ENCODE measurements around the gene RABGGTA.
"Not testable (repeated sequence)": the region's sequence is repeated elsewhere in the genome, so short reads cannot be mapped to it uniquely, and the experiment has no call there.

RABGGTA gene

DNA sequence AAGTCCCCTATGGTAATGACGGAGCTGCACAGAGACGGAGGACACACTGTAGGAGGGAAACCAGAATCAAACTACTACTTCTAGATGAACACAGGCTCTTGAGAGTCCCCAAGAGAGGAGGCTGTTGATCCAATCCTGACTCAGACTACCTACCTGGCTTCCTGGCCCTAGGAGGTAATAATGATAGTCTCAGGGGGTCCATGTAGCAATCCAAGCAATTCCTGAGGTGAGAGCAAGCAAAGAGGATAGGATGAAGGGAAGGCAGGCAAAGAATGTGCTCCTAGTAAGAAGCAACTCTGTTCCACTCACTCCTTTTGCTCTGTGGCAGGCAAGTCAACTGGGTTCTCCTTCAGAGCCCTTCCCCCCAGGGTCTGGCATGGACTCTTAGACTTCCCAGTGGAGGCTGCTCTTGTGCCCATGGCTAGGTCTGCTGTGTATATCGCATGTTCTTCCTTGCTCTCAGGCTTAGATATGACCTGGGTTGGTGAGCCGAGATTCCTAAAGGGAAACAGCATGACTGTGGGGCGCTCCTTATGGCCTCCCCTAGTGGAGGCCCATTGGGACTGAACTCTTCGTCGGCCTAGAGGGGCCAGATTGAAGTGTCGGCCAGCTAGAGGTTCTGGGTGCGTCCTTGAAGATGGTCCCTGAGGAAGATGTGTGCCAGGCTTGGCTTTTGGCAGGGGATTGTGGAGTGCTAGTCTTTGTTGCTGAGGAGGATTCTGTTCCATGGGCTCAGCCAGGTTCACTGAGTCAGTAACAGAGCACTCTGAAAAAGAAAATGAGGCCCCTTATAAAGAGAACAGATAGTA is 31.1 kb downstream of the RABGGTA start:
- no peak for FAIRE-seq

DNA sequence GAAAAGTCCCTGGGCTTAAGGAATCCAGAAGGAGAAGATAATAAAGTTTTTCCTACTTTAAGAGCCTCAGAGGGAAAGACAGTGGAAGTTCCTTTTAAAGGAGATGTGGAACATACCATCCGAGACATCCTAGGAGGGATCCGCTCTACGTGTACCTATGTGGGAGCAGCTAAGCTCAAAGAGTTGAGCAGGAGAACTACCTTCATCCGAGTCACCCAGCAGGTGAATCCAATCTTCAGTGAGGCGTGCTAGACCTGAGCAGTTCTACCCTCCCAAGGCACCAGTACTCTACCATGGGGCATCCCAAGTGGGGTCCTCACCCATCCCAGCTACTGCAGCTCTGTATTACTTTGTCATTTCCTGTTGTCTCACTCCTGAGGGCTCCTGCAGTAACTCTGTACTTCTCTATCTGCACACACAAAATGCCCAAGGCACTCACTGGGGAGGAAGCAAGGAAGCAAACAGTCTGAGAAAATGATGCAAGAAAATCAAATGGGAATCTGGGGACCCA is 32.8 kb downstream of the RABGGTA start:
- no peak for FAIRE-seq

DNA sequence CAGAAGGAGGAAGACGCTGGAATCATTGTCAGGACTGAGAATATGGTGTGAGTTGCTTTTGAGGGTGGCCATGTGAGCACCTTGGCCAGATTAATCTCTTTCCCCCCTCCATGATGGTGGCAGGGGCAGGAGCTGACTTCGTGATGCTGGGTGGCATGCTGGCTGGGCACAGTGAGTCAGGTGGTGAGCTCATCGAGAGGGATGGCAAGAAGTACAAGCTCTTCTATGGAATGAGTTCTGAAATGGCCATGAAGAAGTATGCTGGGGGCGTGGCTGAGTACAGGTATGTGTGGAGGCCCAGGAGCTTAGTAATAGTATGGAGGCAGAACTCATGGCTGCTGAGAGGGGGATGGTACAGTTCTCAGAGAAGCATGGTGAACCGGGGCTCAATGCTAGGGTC is 33.3 kb downstream of the RABGGTA start:
- no peak for FAIRE-seq

DNA sequence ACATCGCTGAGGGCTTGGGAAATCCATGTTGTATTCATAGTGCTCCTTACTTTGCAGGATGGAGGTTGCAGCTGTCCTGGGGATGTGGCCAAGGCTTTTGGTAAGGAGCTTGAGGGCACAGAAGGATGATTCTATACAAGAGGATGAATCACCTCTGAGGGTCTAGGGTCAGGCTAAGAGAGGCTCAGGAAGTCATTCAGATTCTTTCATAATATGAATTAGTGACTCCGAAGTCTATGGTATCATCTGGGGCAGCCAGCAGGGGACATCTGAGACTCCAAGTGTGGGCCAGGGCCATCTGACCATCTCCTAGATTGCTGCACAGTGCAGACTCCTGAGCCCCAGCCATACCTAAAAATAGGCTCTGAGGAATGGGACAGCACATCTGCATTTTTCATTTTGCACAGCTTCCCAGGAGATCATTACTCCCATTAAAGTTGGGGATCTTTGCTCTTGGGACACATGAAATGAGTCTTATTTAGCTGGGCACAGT is 33.9 kb downstream of the RABGGTA start:
- no peak for FAIRE-seq

DNA sequence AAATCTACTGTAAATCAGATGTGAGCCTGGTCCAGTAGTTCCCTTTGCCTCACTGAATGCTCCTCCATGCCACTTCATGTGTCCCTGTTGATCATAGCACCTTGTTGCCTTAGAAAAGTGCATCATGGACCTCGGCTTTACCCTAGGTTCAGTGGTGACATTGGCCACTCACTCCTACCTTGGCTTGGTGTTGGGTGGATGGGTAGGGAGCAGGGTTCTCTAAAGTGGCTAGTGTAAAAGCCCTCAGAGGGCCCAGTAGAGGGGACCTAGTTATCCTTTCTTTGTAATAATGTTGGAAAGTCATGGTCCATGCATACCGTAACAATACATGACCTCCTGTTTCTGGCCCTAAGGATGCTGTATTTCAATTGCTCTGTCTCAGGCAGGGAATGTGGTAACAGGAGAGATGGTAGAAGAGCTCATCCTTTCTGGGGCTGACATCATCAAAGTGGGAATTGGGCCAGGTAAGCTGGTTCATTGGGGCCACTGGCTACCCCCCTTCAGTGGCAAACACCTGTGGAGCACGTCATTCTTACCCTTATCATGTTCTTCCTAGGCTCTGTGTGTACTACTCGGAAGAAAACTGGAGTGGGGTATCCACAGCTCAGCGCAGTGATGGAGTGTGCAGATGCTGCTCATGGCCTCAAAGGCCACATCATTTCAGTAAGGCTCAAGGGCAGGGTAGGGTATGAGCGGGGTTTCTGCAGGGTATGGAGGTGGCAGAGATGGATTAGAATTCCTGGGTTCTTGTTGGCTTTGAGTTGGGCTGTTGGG is 34.5 kb downstream of the RABGGTA start:
- no peak for FAIRE-seq

DNA sequence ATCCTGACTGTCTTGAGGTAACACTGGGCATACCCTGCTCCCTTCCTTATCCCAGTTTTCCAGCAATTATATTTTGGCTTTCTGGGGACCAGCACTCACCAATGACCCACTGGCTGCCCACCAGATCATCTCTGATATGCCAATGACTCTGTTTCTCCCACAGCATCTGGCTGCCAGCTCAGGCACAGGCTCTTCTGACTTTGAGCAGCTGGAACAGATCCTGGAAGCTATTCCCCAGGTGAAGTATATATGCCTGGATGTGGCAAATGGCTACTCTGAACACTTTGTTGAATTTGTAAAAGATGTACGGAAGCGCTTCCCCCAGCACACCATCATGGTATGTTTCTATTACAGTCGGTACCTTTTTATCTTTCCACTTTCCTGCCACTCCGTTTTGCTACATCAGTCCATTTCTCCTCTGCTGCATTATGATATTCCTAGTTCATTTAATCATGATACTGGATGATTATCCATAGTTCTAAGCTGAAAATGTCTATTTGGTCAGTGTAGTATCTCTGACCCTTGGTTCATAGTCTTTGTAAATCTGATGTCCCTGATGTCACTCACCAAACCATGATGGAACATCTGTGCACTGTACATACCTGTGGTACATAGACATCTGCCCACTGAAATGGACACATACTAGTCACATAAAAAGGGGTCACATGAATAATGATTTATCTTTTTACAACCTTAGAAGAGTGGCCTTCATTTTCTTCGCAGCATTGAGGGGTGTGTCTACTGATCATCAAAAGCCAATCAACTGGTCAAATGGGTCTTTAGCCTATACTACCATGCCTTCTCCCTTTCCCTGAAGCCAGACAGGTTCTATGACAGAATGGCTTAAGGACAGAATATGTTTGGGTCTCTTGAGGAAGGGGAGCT is 35.4 kb downstream of the RABGGTA start:
- no peak for FAIRE-seq

DNA sequence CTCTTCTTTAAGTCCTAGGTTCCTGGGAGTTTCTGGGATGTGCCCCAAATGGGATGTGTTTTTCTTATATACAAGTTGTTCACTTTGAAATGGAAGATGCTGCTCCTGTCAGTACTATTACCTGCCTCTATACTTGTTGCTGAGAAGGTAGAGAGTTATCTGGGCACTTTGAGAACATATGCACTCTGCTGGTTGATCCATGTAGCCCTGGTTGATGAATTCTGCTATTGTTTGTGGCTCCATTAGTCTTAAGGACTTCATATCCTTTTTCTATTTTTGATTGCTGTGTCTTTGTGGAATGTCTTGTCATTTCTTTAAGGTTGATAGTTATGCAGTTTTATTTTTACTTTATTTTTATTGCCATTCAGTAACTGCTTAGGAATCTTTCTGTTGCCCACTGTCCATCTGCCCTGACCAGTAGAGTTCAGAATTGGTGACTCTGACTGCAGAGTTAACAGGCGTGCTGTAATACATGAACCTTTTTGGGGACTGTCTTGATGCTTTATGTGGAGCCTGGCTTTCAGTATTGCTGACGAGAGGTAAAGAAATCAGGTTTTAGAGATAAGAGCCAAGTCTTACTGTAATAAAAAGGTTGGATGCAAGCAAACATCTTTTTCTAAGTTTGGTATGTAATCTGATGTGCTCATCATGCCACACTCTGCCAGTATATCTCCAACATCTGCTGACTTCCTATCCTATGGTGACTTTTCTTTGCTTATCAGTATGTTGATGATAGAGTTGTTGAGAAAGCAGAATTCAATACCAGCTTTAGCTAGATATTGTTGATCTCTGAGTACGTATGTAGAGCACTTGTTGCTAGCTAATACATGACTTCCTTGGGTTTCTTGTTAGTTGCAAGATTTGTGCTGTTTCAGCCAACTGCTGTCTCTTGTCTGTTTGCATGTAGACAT is 37.0 kb downstream of the RABGGTA start:
- no peak for FAIRE-seq

DNA sequence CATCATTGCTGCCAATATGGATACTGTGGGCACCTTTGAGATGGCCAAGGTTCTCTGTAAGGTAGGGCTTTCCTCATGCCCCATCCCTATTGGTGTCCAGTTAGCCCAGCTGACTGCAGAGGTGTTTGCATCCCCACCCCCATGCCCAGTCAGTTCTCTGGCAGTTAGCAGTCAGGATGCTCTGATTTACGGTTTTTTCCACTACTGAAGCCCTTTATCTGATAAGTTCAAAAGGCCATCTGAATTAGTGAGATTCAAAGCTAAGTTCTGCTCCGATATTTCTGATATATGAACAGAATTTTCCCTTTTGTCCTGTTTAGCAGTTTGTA is 37.9 kb downstream of the RABGGTA start:
- no peak for FAIRE-seq

DNA sequence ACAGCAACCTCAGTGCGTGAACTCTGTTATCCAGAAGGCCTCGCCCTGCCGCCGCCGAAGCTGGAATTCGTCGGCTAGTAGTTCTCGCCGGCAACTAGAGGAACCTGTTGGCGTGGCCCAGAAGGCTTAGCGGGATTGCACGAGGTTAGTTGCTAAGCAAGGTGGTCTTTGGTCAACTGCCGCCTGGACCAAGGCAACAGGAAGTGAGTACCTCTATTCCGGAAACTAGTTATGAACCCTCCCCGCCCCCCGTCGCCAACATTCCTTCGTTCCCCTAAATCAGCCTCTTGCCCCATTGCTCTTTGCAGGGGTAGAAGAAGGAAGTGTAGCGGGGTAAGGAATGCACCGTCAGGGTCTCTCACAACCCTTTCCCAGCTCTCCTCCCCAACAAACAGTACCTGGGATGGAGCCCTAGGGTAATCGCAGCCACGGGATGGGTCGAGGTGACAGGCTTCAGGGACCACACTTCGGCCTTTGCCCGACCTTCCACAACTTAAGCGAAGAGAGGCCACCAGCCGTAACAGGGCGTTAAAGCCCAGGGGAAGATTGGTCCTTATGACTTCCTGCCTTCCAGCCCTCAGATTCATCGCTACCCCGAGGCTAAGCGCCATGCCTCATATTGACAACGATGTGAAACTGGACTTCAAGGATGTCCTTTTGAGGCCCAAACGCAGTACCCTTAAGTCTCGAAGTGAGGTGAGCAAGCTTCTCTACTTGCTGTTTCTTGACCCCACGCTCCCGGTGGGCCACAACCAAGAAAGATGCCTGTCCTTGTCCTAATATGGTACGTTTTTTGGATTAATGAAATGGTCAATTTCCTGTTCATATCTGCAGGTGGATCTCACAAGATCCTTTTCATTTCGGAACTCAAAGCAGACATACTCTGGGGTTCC is 38.5 kb downstream of the RABGGTA start, which contains the start of gene GMPR2:
TSS of gene GMPR2 (plus strand) at position 285 of the 893 bp plus-strand sequence. CDS start at position 610, 325 bp downstream.
- FAIRE-seq: no peak

DNA sequence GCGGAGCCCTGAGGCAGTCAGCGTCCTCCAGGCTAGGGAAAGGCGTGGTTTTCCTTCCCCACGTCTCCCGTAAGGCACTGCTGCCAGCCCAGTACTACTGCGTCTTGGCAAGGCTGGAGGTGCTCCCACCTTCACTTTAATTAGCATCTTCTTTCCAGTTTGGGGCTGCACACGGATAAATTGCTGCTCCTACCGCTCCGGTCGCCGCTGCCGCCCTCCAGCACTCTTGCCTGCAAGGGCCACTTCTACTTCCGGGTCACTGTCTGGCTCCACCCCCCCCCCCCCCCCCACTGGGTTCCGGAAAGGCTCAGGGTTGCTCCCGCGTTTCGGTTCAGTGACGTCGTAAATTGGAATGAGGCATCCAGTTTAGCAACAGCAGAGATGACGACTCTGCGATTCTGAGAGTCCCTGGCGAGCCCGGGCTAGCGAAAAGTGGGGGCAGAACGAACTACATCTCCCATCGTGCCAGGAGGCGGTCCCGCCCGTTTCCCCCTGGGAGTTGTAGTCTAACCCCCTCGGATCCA is 39.2 kb downstream of the RABGGTA start, which contains the start of gene NEDD8:
TSS of gene NEDD8 (minus strand) at position 247 of the 524 bp plus-strand sequence. CDS start at position 147, 100 bp downstream.
- FAIRE-seq: no peak

DNA sequence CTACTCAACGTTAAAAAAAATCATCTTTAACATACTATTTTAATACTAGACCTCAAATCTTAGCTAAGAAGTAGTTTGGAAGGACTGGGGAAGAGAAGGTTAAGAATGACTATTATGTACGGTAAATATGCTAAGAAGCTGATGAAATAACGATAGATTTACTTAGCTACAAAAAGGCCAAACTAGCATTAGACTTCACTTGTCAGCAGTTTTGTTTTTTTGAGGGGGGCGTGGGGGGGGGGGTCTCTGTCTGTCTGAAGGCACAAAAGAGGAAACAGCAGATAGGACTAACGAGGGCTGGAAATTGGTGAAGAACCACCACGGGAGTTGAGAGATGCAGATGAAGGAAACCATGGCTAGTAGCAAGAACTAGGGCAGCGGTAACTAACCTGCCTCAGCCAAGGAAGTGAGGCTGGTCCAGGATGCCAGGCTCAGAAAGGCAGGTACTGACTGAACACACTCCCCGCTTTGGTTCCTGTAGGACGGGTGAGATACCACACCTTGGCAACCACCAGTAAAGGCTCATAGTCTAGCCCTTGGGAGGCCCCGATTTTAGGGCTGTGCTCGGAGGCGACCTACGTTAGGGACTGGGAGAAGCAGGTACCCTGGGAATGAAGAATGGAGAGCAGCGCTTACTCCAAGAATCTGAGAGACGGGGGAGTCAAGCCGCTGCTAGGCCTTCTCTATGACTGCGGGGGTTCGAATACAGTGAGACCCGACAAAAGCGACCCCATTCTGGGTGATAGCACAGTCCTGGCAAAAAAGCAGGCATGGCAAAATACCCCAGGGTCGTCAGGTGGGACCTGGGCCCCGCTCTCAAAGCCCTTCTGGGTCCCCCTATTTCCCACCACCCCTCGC is 39.9 kb downstream of the RABGGTA start:
- FAIRE-seq: no peak

DNA sequence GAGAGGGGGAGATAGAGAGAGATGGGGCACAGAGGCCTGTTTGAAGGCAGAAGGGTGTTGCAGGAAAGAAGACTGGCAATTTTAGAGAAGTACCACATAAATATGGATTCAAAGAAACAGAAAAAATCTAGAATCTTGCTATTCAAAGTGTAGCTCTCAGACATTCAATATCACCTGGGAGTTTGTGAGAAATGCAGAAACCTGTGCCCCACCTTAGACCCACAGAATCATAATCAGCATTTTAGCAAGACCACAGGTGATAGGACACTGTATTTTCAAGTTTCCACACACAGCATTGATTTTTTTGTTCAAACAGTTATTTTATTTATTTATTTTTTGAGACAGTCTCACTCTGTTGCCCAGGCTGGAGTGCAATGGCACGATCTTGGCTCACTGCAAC is 42.5 kb downstream of the RABGGTA start:
- no peak for FAIRE-seq

DNA sequence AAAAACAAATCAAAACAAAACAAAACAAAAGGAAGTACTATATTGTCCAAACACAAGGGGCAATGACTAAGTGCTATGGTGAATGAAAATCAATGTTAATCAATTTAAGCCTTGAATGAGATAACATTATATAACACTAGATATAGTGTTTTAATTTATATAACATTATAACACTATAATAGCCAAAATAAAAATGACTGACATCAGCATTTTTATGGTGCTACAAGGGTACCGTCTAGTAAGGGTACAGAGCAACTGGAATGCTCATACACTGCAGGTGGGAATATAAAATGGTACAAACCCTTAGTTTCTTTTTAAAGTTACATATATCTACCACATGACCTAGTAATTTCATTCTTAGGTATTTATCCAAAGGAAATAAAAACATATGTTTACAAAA is 44.9 kb downstream of the RABGGTA start:
- no peak for FAIRE-seq

DNA sequence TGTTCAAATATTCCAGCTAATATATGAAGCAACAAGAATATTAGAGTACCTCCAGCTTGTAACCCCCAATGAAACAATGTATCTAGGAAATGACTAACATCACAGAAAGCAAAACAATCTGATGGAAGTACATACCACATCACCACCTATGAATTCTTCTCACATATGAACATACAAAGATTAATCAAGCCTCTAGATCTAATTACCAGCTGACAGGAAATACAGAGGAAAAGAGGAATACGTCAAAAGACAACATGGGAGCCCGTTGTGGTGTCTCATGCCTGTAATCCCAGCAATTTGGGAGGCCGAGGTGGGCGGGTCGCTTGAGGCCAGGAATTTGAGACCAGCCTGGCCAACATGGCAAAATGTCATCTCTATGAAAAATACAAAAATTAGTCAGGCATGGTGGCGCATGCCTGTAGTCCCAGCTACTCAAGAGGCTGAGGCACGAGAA is 46.8 kb downstream of the RABGGTA start:
- no peak for FAIRE-seq

DNA sequence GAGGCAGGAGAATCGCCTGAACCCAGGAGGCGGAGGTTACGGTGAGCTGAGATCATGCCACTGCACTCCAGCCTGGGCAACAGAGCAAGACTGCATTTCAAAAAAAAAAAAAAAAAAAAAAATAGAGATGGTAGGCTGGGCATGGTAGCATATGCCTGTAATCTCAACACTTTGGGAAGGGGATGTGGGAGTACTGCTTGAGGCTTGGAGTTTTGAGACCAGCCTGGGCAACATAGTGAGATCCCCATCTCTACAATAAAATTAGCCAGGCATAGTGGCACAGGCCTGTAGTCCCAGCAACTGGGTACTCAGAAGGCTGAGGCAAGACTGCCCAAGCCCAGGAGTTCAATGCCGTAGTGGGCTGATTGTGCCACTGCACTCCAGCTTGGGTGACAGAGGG is 48.4 kb downstream of the RABGGTA start:
- not testable (repeated sequence) for FAIRE-seq

DNA sequence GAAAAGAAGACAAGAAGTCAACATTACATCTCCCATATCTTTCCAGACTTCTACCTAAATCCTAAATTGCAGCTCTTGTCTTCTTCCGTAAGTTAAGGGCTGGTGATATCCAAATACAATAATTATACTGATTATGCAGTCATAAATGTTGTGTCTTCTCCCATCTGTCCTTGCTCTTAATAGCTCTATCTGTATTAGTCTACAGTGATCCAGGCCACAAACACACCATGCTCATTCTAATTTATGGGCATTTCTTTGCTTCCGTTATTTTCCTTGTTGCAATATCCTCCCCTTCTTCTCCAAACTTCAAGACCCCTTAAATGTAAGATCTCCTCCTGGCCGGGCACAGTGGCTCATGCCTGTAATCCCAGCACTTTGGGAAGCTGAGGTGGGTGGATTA is 51.9 kb downstream of the RABGGTA start:
- no peak for FAIRE-seq

DNA sequence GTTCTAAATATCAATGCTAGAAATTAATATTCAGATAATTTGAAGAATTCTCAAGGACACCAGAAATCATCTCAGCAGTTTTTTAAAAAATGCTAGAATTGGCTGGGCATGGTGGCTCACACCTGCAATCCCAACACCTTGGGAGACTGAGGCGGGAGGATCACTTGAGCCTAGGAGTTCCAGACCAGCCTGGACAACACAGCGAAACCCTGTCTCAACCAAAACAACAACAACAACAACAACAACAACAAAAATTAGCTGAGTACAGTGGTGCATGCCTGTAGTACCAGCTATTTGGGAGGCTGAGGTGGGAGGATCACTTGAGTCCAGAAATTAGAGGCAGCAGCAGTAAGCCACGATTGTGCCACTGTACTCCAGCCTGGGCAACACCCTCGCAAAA is 52.3 kb downstream of the RABGGTA start:
- FAIRE-seq: no peak

DNA sequence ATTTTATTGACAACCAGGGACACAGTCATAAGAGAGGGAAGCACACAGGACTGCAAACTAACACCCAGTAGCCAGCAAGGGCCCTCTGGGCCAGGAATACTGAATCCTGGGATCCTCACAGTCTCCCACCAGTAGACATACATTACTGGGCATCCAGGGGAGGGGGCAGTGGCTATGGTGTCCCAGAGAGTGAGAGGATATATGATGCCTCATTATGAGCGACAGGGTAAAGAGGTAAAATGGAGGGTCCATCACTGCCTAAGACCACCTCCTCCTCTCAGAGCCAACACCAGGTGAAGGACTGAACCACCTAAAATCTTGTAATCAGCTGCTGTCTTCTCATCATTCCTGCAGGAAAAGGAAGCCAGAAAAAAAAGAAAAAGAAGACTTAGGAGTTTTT is 54.5 kb downstream of the RABGGTA start:
- FAIRE-seq: not testable (repeated sequence)

DNA sequence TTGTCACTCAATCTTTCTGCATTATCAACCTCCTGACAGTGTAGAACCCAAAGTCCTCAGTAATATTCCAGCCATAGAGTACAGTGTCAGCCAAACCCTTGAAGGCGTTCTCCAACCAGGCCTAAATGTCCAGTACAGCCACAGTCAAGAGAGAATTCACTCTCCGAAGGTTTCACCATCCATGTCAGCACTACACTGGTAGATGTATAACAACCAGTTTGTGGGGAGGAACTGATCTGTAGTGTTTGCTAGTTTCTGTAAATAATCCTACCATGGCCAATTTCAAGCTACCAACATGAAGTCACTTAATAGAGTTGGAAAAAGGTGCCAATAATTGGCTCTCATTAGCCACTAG is 55.1 kb downstream of the RABGGTA start:
- no peak for FAIRE-seq
